ENCODE results near the gene MAPK10. TPM values are rescaled to one million over a fixed set of nuclear protein-coding genes. Genes with fewer than 3 reads are reported as not detected.

MAPK10 gene
- total RNA-seq, 1 experiment from 2014 or later = 4.7 TPM

DNA sequence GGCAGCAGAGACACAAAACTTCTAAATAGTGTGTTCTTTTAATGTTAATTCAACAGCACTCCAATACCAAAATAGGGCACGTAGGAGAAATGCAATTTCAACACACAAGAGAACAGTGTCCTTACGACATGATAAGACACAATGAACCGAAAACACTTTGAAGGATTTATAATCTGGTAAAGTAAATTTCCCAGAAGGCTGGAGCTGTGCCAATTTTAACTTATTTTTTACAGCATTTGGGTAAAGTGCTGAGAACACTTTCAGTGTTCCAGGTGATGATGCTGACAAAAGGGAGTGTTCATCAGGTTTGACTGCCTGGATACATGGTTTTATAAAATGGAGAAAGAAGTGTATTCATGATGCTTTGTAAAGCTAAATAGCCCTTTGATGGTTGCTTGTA lies 76.5 kb downstream of the MAPK10 start:
- H4K20me1 ChIP-seq (ENCODE audit: control insufficient read depth, insufficient read depth, insufficient read length) = no peaks in the 10 kb centered on the region
- H3K36me3 Mint-ChIP-seq (ENCODE audit: insufficient read depth in 1 of 3, low read depth in 3 of 3) = no peaks in the 10 kb centered on the region
- no peak overlapping the region for H3K27ac Mint-ChIP-seq
- H3K79me2 ChIP-seq (ENCODE audit: insufficient read depth, low read length) = no peaks in the 10 kb centered on the region
- H3K18ac ChIP-seq (ENCODE audit: insufficient read length, low read depth, low read length) = no peak overlapping the region
- no peaks in the 10 kb centered on the region for H3K27me3 Mint-ChIP-seq (ENCODE audit: low read depth)
- H3K23me2 ChIP-seq (ENCODE audit: insufficient read length, low read depth, low read length, poor library complexity, severe bottlenecking) = no peaks in the 10 kb centered on the region
- H4K8ac ChIP-seq (replicated peaks; ENCODE audit: insufficient read length, low read depth, low read length) = no peak overlapping the region
- no peaks in the 10 kb centered on the region for H3K27me3 ChIP-seq (ENCODE audit: insufficient read depth, low read length)
- H3K56ac ChIP-seq (ENCODE audit: insufficient read length, low read depth, low read length) = no peak overlapping the region
- no peaks in the 10 kb centered on the region for H3K4me1 ChIP-seq (ENCODE audit: insufficient read depth, low read length)
- no peak overlapping the region for H2BK12ac ChIP-seq (ENCODE audit: insufficient read length, low read depth, low read length)
- H3K9ac ChIP-seq (ENCODE audit: extremely low read depth, insufficient read length, low read length) = no peak overlapping the region
- TF ChIP-seq, protein P1, sequence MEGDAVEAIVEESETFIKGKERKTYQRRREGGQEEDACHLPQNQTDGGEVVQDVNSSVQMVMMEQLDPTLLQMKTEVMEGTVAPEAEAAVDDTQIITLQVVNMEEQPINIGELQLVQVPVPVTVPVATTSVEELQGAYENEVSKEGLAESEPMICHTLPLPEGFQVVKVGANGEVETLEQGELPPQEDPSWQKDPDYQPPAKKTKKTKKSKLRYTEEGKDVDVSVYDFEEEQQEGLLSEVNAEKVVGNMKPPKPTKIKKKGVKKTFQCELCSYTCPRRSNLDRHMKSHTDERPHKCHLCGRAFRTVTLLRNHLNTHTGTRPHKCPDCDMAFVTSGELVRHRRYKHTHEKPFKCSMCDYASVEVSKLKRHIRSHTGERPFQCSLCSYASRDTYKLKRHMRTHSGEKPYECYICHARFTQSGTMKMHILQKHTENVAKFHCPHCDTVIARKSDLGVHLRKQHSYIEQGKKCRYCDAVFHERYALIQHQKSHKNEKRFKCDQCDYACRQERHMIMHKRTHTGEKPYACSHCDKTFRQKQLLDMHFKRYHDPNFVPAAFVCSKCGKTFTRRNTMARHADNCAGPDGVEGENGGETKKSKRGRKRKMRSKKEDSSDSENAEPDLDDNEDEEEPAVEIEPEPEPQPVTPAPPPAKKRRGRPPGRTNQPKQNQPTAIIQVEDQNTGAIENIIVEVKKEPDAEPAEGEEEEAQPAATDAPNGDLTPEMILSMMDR (conservative IDR thresholded peaks at IDR 0.05) = no peak
- H3K79me1 ChIP-seq (ENCODE audit: insufficient read depth, low read depth, low read length, poor library complexity, severe bottlenecking) = no peaks in the 10 kb centered on the region
- H3T11ph ChIP-seq (ENCODE audit: low read length) = no peak overlapping the region
- no peak for DNase-seq
- no peak overlapping the region for H2BK120ac ChIP-seq (ENCODE audit: low read depth, low read length, poor library complexity, severe bottlenecking)
- H3K4me3 Mint-ChIP-seq = no peak overlapping the region
- H3K23ac ChIP-seq (ENCODE audit: insufficient read length, low read depth, low read length) = no peak overlapping the region
- no peaks in the 10 kb centered on the region for H3K9me3 Mint-ChIP-seq
- no peak overlapping the region for H3K4me2 ChIP-seq (ENCODE audit: insufficient read depth, insufficient read length, low read length)
- WGBS (ENCODE audit: extremely low coverage, insufficient read length, low lambda C conversion rate) = no CpG with 5 or more reads among the region's 3 CpGs
- no peak overlapping the region for H4K91ac ChIP-seq (ENCODE audit: insufficient read length, low read depth, low read length)
- H2BK5ac ChIP-seq (ENCODE audit: insufficient read length, low read length) = no peak overlapping the region
- H2AFZ ChIP-seq (ENCODE audit: low read length) = no peak overlapping the region
- no peak overlapping the region for H2BK15ac ChIP-seq (ENCODE audit: low read depth, low read length)
- H3K9me3 ChIP-seq (ENCODE audit: control insufficient read depth, low read depth, low read length) = no peaks in the 10 kb centered on the region
- peaks cover 10 to 17% of the 10 kb centered on the region in 2 experiments; a peak in 3 of 4 replicates for H3K4me1 Mint-ChIP-seq
- H2AK5ac ChIP-seq (ENCODE audit: insufficient read length, low read length) = no peak overlapping the region
- no peak overlapping the region for H3K4ac ChIP-seq (ENCODE audit: low read depth, low read length)
- no peak overlapping the region for H4K5ac ChIP-seq (ENCODE audit: insufficient read length, low read depth, low read length)
- H2BK20ac ChIP-seq (ENCODE audit: low read depth, low read length, poor library complexity, severe bottlenecking) = no peak overlapping the region
- no peak overlapping the region for H3K14ac ChIP-seq (ENCODE audit: insufficient read depth, low read length)
- H3K27ac ChIP-seq (ENCODE audit: insufficient read length, low read depth, low read length) = no peak overlapping the region
